NOMO-1 treated with dmso at 0.1 percent for 144 hours (cell line): ENCODE data around the gene RALGAPA1.
"Not testable (repeated sequence)": the region's sequence is repeated elsewhere in the genome, so short reads cannot be mapped to it uniquely, and the experiment has no call there.

Experiments
- DNase-seq: peaks from one replicate; lab custom pipeline; 2025; ENCODE audit not compliant: unreplicated experiment; lab: John Stamatoyannopoulos, UW

The RALGAPA1 gene

GRCh38 chr14:35808638-35809563 is at the start of gene RALGAPA1:
Gene RALGAPA1, minus strand, starts transcription at chr14:35809295. Its CDS starts 460 bp downstream, at chr14:35808835.
- DNase-seq = peak; percentile 94

GRCh38 chr14:35858521-35859209 is 49.6 kb upstream of the RALGAPA1 start:
- DNase-seq = no peak

GRCh38 chr14:35855876-35856481 is 46.9 kb upstream of the RALGAPA1 start:
- DNase-seq = no peak

GRCh38 chr14:35854696-35855270 is 45.7 kb upstream of the RALGAPA1 start:
- no peak for DNase-seq

GRCh38 chr14:35853225-35853624 is 44.1 kb upstream of the RALGAPA1 start:
- DNase-seq = no peak

GRCh38 chr14:35851823-35852222 is 42.7 kb upstream of the RALGAPA1 start:
- no peak for DNase-seq

GRCh38 chr14:35849122-35849521 is 40.0 kb upstream of the RALGAPA1 start:
- DNase-seq = no peak

GRCh38 chr14:35847636-35848035 is 38.5 kb upstream of the RALGAPA1 start:
- DNase-seq = no peak

GRCh38 chr14:35844494-35844893 is 35.4 kb upstream of the RALGAPA1 start:
- DNase-seq = no peak

- DNase-seq = not testable (repeated sequence)
These were observed 33.1 kb upstream of the RALGAPA1 start for GRCh38 chr14:35842245-35842644.

- not testable (repeated sequence) for DNase-seq
These were observed 32.6 kb upstream of the RALGAPA1 start for GRCh38 chr14:35841704-35842103.

GRCh38 chr14:35835208-35835982 is 26.3 kb upstream of the RALGAPA1 start:
- no peak for DNase-seq

- no peak for DNase-seq
These were observed 20.4 kb upstream of the RALGAPA1 start for GRCh38 chr14:35829449-35829848.

GRCh38 chr14:35827678-35828472 is 18.8 kb upstream of the RALGAPA1 start:
- no peak for DNase-seq

- DNase-seq = no peak
These were observed 17.9 kb upstream of the RALGAPA1 start for GRCh38 chr14:35826952-35827416.

GRCh38 chr14:35826218-35826951 is 17.3 kb upstream of the RALGAPA1 start, which contains the start of gene BRMS1L:
Gene BRMS1L, plus strand, starts transcription at chr14:35826338. Its CDS starts 179 bp downstream, at chr14:35826517.
- DNase-seq = peak; percentile 99

- DNase-seq = no peak
These were observed 16.8 kb upstream of the RALGAPA1 start for GRCh38 chr14:35825968-35826217.

- not testable (repeated sequence) for DNase-seq
These were observed 15.5 kb upstream of the RALGAPA1 start for GRCh38 chr14:35824446-35825165.
